ENCODE results near the gene SRGAP2C.
"Not testable (repeated sequence)": the region's sequence is repeated elsewhere in the genome, so short reads cannot be mapped to it uniquely, and the experiment has no call there.

SRGAP2C gene

GRCh38 chr1:121384754-121385153 is 200.0 kb downstream of the SRGAP2C start:
- not testable (repeated sequence) for DNase-seq (ENCODE audit: low read depth in 2 of 2)

GRCh38 chr1:121385162-121385561 is 200.4 kb downstream of the SRGAP2C start:
- not testable (repeated sequence) for DNase-seq (ENCODE audit: low read depth in 2 of 2)

GRCh38 chr1:121385563-121386288 is 201.0 kb downstream of the SRGAP2C start:
- DNase-seq (ENCODE audit: low read depth in 2 of 2): not testable (repeated sequence)

- DNase-seq (ENCODE audit: low read depth in 2 of 2): not testable (repeated sequence)
Measured at GRCh38 chr1:121386319-121386948, 201.7 kb downstream of the SRGAP2C start.

- not testable (repeated sequence) for DNase-seq (ENCODE audit: low read depth in 2 of 2)
Measured at GRCh38 chr1:121389895-121390560, 205.3 kb downstream of the SRGAP2C start.

- DNase-seq (ENCODE audit: low read depth in 2 of 2): not testable (repeated sequence)
Measured at GRCh38 chr1:121392130-121392529, 207.4 kb downstream of the SRGAP2C start.

GRCh38 chr1:121395718-121396201 is 211.0 kb downstream of the SRGAP2C start:
- DNase-seq (ENCODE audit: low read depth in 2 of 2): not testable (repeated sequence)

GRCh38 chr1:121396335-121397081 is 211.7 kb downstream of the SRGAP2C start:
- DNase-seq (ENCODE audit: low read depth in 2 of 2): not testable (repeated sequence)

- not testable (repeated sequence) for DNase-seq (ENCODE audit: low read depth in 2 of 2)
Measured at GRCh38 chr1:121397101-121397500, 212.3 kb downstream of the SRGAP2C start.

- DNase-seq (ENCODE audit: low read depth in 2 of 2): not testable (repeated sequence)
Measured at GRCh38 chr1:121399193-121399592, 214.4 kb downstream of the SRGAP2C start.

- not testable (repeated sequence) for DNase-seq (ENCODE audit: low read depth in 2 of 2)
Measured at GRCh38 chr1:121400108-121400507, 215.3 kb downstream of the SRGAP2C start.

GRCh38 chr1:121400541-121401310 is 216.0 kb downstream of the SRGAP2C start:
- DNase-seq (ENCODE audit: low read depth in 2 of 2): not testable (repeated sequence)

- not testable (repeated sequence) for DNase-seq (ENCODE audit: low read depth in 2 of 2)
Measured at GRCh38 chr1:121401375-121401955, 216.7 kb downstream of the SRGAP2C start.

- not testable (repeated sequence) for DNase-seq (ENCODE audit: low read depth in 2 of 2)
Measured at GRCh38 chr1:121403254-121403653, 218.5 kb downstream of the SRGAP2C start.

GRCh38 chr1:121408354-121408753 is 223.6 kb downstream of the SRGAP2C start:
- DNase-seq (ENCODE audit: low read depth in 2 of 2): no peak

- no peak for DNase-seq (ENCODE audit: low read depth in 2 of 2)
Measured at GRCh38 chr1:121413821-121414220, 229.0 kb downstream of the SRGAP2C start.

- no peak for DNase-seq (ENCODE audit: low read depth in 2 of 2)
Measured at GRCh38 chr1:121414905-121415304, 230.1 kb downstream of the SRGAP2C start.

GRCh38 chr1:121417325-121417923 is 232.6 kb downstream of the SRGAP2C start:
- no peak for DNase-seq (ENCODE audit: low read depth in 2 of 2)

- DNase-seq (ENCODE audit: low read depth in 2 of 2): no peak
Measured at GRCh38 chr1:121418369-121419049, 233.7 kb downstream of the SRGAP2C start.
